ENCODE data around the gene HEATR3.

DNA sequence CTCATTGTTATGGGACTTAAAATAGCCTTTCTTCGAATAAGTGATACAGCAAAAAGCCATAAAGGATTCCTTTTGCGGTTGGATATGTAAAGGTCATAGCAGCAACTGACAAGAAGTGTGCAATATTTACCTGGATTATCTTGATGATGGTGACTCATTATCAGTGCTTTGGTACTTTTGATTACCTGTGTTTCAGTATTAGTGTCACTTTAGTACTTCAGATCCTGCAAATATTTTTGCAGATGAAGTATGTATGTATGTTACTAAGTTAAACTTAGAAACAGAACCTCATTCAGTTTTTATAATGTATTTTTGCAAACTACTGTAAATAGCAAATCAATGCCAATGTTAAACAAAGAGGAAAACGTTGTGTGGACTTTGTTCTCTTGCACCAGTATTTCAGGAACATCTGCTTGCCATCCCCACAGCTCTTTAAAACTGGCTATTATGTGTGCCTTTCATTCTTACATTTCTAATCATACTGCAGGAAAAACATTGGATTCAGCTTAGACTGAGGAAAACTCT is 30.2 kb upstream of the HEATR3 start:
- no peak for TF ChIP-seq GATA2 (IDR thresholded peaks at IDR 0.05; ENCODE audit: low read depth, low read length)
- TF ChIP-seq GATA3 (IDR thresholded peaks at IDR 0.05; ENCODE audit: low read depth, low read length), result no peak
